Inflammatory macrophage treated with lipopolysaccharide for 4 hours (primary cell): ENCODE measurements around the gene CELF5.
"Not testable (repeated sequence)": the region's sequence is repeated elsewhere in the genome, so short reads cannot be mapped to it uniquely, and the experiment has no call there.

Experiments used
- DNase-seq: peaks from one replicate; pipeline ENCODE4 v3.0.0-alpha.2; 2020

CELF5 gene

GRCh38 chr19:3276341-3276799 is 51.9 kb downstream of the CELF5 start:
- no peak for DNase-seq

- DNase-seq, result no peak
Measured at GRCh38 chr19:3277649-3278048, 53.2 kb downstream of the CELF5 start.

GRCh38 chr19:3278294-3278693 is 53.8 kb downstream of the CELF5 start:
- DNase-seq, result no peak

- no peak for DNase-seq
Measured at GRCh38 chr19:3278749-3279148, 54.3 kb downstream of the CELF5 start.

GRCh38 chr19:3279306-3279705 is 54.8 kb downstream of the CELF5 start:
- no peak for DNase-seq

- DNase-seq, result no peak
Measured at GRCh38 chr19:3281026-3281425, 56.6 kb downstream of the CELF5 start.

GRCh38 chr19:3282155-3282554 is 57.7 kb downstream of the CELF5 start:
- DNase-seq, result no peak

GRCh38 chr19:3282564-3282963 is 58.1 kb downstream of the CELF5 start:
- no peak for DNase-seq

- DNase-seq, result no peak
Measured at GRCh38 chr19:3283246-3283751, 58.8 kb downstream of the CELF5 start.

GRCh38 chr19:3283886-3284657 is 59.6 kb downstream of the CELF5 start:
- DNase-seq, result no peak

- DNase-seq, result peak; percentile 63
Measured at GRCh38 chr19:3284759-3285646, 60.5 kb downstream of the CELF5 start.

GRCh38 chr19:3285647-3286176 is 61.3 kb downstream of the CELF5 start:
- DNase-seq, result no peak

- DNase-seq, result no peak
Measured at GRCh38 chr19:3287814-3288213, 63.4 kb downstream of the CELF5 start.

GRCh38 chr19:3288437-3288836 is 64.0 kb downstream of the CELF5 start:
- not testable (repeated sequence) for DNase-seq

GRCh38 chr19:3289971-3290569 is 65.6 kb downstream of the CELF5 start:
- DNase-seq, result no peak

- not testable (repeated sequence) for DNase-seq
Measured at GRCh38 chr19:3290858-3291257, 66.4 kb downstream of the CELF5 start.

- no peak for DNase-seq
Measured at GRCh38 chr19:3291644-3292043, 67.2 kb downstream of the CELF5 start.

- DNase-seq, result no peak
Measured at GRCh38 chr19:3292958-3293529, 68.6 kb downstream of the CELF5 start.

- no peak for DNase-seq
Measured at GRCh38 chr19:3293560-3293959, 69.1 kb downstream of the CELF5 start.

GRCh38 chr19:3294080-3294850 is 69.8 kb downstream of the CELF5 start:
- no peak for DNase-seq

GRCh38 chr19:3295581-3295980 is 71.1 kb downstream of the CELF5 start:
- DNase-seq, result no peak

- no peak for DNase-seq
Measured at GRCh38 chr19:3296034-3296433, 71.6 kb downstream of the CELF5 start.
